Endothelial cell of umbilical vein (primary cell): ENCODE results near the gene THOC2. TPM values are rescaled to one million over a fixed set of nuclear protein-coding genes. Genes with fewer than 3 reads are reported as not detected.

ENCODE experiments used
- BruUV-seq: library from RNA; stranded (reverse); fragments of 400-500 nt; replicated peaks from 2 replicates; lab custom pipeline; 2021; lab: Mats Ljungman, UMichigan
- CTCF ChIA-PET: fragments of 300-600, 350-600 bp; sonication (Branson Sonifier 250); formaldehyde crosslinking; loops from one replicate; lab custom pipeline; 2021; ENCODE audit warnings: antibody characterized with exemption, inconsistent platforms; lab: Charles Lee
- POLR2A ChIA-PET: fragments of 300-600, 350-600 bp; sonication (Branson Sonifier 250); formaldehyde crosslinking; loops from one replicate; lab custom pipeline; 2021; ENCODE audit warnings: antibody characterized with exemption, inconsistent platforms; lab: Charles Lee
- DNase-seq: peaks from one replicate; pipeline ENCODE4 v3.0.0-alpha.2; 2011; ENCODE audit warnings: low read depth, low spot score
- FAIRE-seq: peaks from 2 replicates; lab custom pipeline; 2011; peaks lifted over from hg19 to GRCh38; lab: Jason Lieb, UNC
- H2AFZ ChIP-seq: 2 replicates; pipeline ENCODE4 v1.6.0; 2012; ENCODE audit warnings: low read depth, low read length, control low read depth, inconsistent platforms
- H3K27ac ChIP-seq: 2 replicates; pipeline ENCODE4 v1.5.1; 2011; ENCODE audit warnings: low read depth, mild to moderate bottlenecking, control low read depth, low read length, moderate library complexity; ENCODE audit not compliant: insufficient read depth
- H3K27me3 ChIP-seq, 2 experiments: 2 replicates each; pipeline versions ENCODE4 v1.6.0 to v1.6.1; 2011; ENCODE audit warnings: low read length in 2 of 2, mixed read lengths in 1 of 2; ENCODE audit not compliant: control insufficient read depth in 2 of 2, insufficient read depth in 2 of 2
- H3K36me3 ChIP-seq, 2 experiments: 2 replicates in 1 of 2; 3 replicates in 1 of 2; pipeline ENCODE4 v1.5.1; 2011; ENCODE audit warnings: low read length in 2 of 2, mild to moderate bottlenecking in 1 of 2, moderate library complexity in 1 of 2; ENCODE audit not compliant: control insufficient read depth in 2 of 2, insufficient read depth in 2 of 2; ENCODE audit errors: extremely low read depth in 1 of 2
- H3K4me1 ChIP-seq: 3 replicates; pipeline ENCODE4 v1.5.1; 2011; ENCODE audit warnings: mild to moderate bottlenecking, low read length; ENCODE audit not compliant: control insufficient read depth, insufficient read depth; ENCODE audit errors: extremely low read depth
- H3K4me2 ChIP-seq: 2 replicates; pipeline ENCODE4 v1.6.1; 2011; ENCODE audit warnings: low read length, control low read depth, mixed read lengths; ENCODE audit not compliant: insufficient read depth
- H3K4me3 ChIP-seq, 3 experiments: fragments of 200-600 bp in 1 of 3; sonication (generic), shearing (Covaris generic) in 1 of 3; replicated peaks in 1 of 3; 2 replicates each; pipeline ENCODE4 v1.5.1; 2011 to 2016; ENCODE audit warnings: control low read depth in 3 of 3, low read length in 3 of 3, mild to moderate bottlenecking in 2 of 3, inconsistent platforms in 1 of 3, low read depth in 1 of 3, moderate library complexity in 1 of 3; ENCODE audit not compliant: insufficient read depth in 1 of 3
- H3K79me2 ChIP-seq: 2 replicates; pipeline ENCODE4 v1.6.0; 2012; ENCODE audit warnings: low read length, inconsistent platforms; ENCODE audit not compliant: control insufficient read depth, insufficient read depth
- H3K9ac ChIP-seq: replicated peaks from 2 replicates; pipeline ENCODE3; 2011; ENCODE audit warnings: low read length, control low read depth; ENCODE audit not compliant: insufficient read depth; ENCODE audit errors: extremely low read depth
- H3K9me1 ChIP-seq: replicated peaks from 3 replicates; pipeline ENCODE4 v1.6.0; 2011; ENCODE audit warnings: mild to moderate bottlenecking, low read length; ENCODE audit not compliant: control insufficient read depth, insufficient read depth; ENCODE audit errors: extremely low read depth
- H3K9me3 ChIP-seq: replicated peaks from 2 replicates; pipeline ENCODE4 v1.5.1; 2012; ENCODE audit warnings: low read length, inconsistent platforms; ENCODE audit not compliant: control insufficient read depth, insufficient read depth
- H4K20me1 ChIP-seq: replicated peaks from 2 replicates; pipeline ENCODE3; 2011; ENCODE audit warnings: mild to moderate bottlenecking, low read length; ENCODE audit not compliant: control insufficient read depth, insufficient read depth; ENCODE audit errors: extremely low read depth
- CTCF ChIP-seq, 2 donors: IDR thresholded peaks; 1 replicate in 1 of 2; 2 replicates in 1 of 2; pipeline ENCODE4 v1.5.1; 2011; ENCODE audit warnings: low read length in 2 of 2, mild to moderate bottlenecking in 2 of 2, moderate library complexity in 2 of 2, control low read depth in 1 of 2, inconsistent platforms in 1 of 2, low read depth in 1 of 2; ENCODE audit not compliant: insufficient read depth in 1 of 2; ENCODE audit errors: extremely low read depth in 1 of 2
- EZH2 ChIP-seq: IDR thresholded peaks from 2 replicates; pipeline ENCODE4 v1.6.1; 2012; ENCODE audit warnings: borderline replicate concordance, low read depth, mild to moderate bottlenecking, moderate library complexity, low read length, inconsistent platforms; ENCODE audit not compliant: severe bottlenecking
- FOS ChIP-seq: IDR thresholded peaks from 2 replicates; pipeline ENCODE4 v1.6.1; 2011; ENCODE audit warnings: mild to moderate bottlenecking, low read length, moderate library complexity, borderline replicate concordance; ENCODE audit not compliant: insufficient read depth
- GATA2 ChIP-seq: IDR thresholded peaks from 2 replicates; pipeline ENCODE4 v1.7.0; 2011; ENCODE audit warnings: low read depth, mild to moderate bottlenecking, moderate library complexity, mixed read lengths, low read length; ENCODE audit not compliant: insufficient read length, insufficient read depth
- JUN ChIP-seq: IDR thresholded peaks from 2 replicates; pipeline ENCODE4 v1.6.1; 2011; ENCODE audit warnings: borderline replicate concordance, low read depth; ENCODE audit not compliant: insufficient read length, insufficient read depth
- MYC ChIP-seq: IDR thresholded peaks from one replicate; pipeline ENCODE4 v1.6.1; 2011; ENCODE audit warnings: mild to moderate bottlenecking, low read depth, low read length
- POLR2A ChIP-seq: IDR thresholded peaks from 2 replicates; pipeline ENCODE4 v1.6.1; 2012; ENCODE audit warnings: low read depth, mild to moderate bottlenecking, control low read depth, low read length
- POLR2AphosphoS5 ChIP-seq: IDR thresholded peaks from 2 replicates; pipeline ENCODE4 v1.6.1; 2012; ENCODE audit warnings: low read depth, mild to moderate bottlenecking, control low read depth, low read length, moderate library complexity; ENCODE audit not compliant: insufficient read depth
- dilution Hi-C: fragments of 300-500 bp; cut with MboI; formaldehyde crosslinking; loops from one replicate; pipeline ENCODE4 v1.15.0; 2019; ENCODE audit warnings: low sequenced_read_pairs; ENCODE audit not compliant: extremely low pct_ligation_motif_present
- intact Hi-C: fragments of 100-400 bp; cut with micrococcal nuclease; formaldehyde crosslinking; loops from one replicate; pipeline ENCODE4 v1.10.0; 2022
- polyA plus RNA-seq, 4 experiments: library from polyadenylated mRNA; depleted of rRNA in 3 of 4; stranded (reverse) in 3 of 4; unstranded in 1 of 4; fragments of >200 nt; gene quantifications; 2 replicates each; pipeline versions ENCODE4 v1.2.1 to v1.2.3, GENCODE V29; 2011 to 2012; ENCODE audit warnings: missing spikeins in 1 of 4
- total RNA-seq: library from RNA; stranded (reverse); gene quantifications from 2 replicates; pipeline ENCODE4 v1.2.3, GENCODE V29; 2021
- TF ChIP-seq, protein P1 (sequence below): IDR thresholded peaks from 2 replicates; pipeline ENCODE4 v1.6.1; 2011; ENCODE audit not compliant: insufficient read depth, insufficient read length

Gene THOC2
- total and polyA plus RNA-seq, 2 donors (not counting 3 experiments of a cell fraction or from before 2014, with no cell fraction given), result 26.0 to 72.9 TPM

DNA sequence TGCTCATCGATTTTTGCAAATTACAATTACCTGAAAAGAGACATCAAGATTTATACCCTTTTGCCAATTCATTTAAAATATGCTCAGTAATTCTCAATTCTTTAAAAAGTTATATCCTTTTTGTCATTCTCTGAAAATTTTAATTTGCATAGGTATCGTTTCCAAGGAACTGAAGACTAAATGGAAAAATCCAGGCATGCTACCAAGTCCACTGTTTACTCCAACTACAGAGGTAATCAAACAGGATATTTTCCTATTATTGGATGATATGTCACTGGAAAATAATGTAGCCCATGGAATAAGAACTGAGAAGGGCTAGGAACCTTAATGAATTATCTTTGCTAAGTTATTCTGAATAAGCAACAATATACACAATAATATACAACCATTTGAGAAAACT lies 132.7 kb downstream of the THOC2 start:
- no peaks in the 10 kb centered on the region for H3K79me2 ChIP-seq
- no TSS peak for BruUV-seq
- no peak overlapping the region for H3K4me3 ChIP-seq
- TF ChIP-seq POLR2AphosphoS5 (no peak), JUN (no peak), MYC (no peak), GATA2 (no peak), POLR2A (no peak), FOS (no peak), CTCF (IDR thresholded peaks at IDR 0.05; ENCODE audit: extremely low read depth in 1 of 2, insufficient read depth in 1 of 2, low read depth in 1 of 2, low read length in 2 of 2) (no peak), EZH2 (no peak)
- TF ChIP-seq, protein P1, sequence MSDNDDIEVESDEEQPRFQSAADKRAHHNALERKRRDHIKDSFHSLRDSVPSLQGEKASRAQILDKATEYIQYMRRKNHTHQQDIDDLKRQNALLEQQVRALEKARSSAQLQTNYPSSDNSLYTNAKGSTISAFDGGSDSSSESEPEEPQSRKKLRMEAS, result no peak
- H3K4me1 ChIP-seq, result no peaks in the 10 kb centered on the region
- H3K4me2 ChIP-seq, result no peak overlapping the region
- DNase-seq (no peak), FAIRE-seq (no peak)
- ChIA-PET POLR2A (no interaction called here), CTCF (no interaction called here)
- no peaks in the 10 kb centered on the region for H3K36me3 ChIP-seq
- dilution Hi-C loops, result no loop called here
- H3K9ac ChIP-seq, result no peak overlapping the region
- H3K9me3 ChIP-seq, result no peaks in the 10 kb centered on the region
- no peaks in the 10 kb centered on the region for H3K9me1 ChIP-seq
- H2AFZ ChIP-seq, result no peak overlapping the region
- intact Hi-C loops, result no loop called here
- H3K27me3 ChIP-seq, result no peaks in the 10 kb centered on the region
- H3K27ac ChIP-seq, result no peak overlapping the region
- no peaks in the 10 kb centered on the region for H4K20me1 ChIP-seq
